Activated CD8-positive, alpha-beta memory T cell treated with anti-CD3 and anti-CD28 coated beads for 1 hour (primary cell): ENCODE results near the gene SEC11A.
"Not testable (repeated sequence)": the region's sequence is repeated elsewhere in the genome, so short reads cannot be mapped to it uniquely, and the experiment has no call there.

ENCODE experiments used
- DNase-seq, 2 donors: peaks; one replicate each; pipeline ENCODE4 v3.0.0-alpha.2; 2020; ENCODE audit warnings: low read depth in 1 of 2; ENCODE audit errors: extremely low read depth in 1 of 2

SEC11A gene

DNA sequence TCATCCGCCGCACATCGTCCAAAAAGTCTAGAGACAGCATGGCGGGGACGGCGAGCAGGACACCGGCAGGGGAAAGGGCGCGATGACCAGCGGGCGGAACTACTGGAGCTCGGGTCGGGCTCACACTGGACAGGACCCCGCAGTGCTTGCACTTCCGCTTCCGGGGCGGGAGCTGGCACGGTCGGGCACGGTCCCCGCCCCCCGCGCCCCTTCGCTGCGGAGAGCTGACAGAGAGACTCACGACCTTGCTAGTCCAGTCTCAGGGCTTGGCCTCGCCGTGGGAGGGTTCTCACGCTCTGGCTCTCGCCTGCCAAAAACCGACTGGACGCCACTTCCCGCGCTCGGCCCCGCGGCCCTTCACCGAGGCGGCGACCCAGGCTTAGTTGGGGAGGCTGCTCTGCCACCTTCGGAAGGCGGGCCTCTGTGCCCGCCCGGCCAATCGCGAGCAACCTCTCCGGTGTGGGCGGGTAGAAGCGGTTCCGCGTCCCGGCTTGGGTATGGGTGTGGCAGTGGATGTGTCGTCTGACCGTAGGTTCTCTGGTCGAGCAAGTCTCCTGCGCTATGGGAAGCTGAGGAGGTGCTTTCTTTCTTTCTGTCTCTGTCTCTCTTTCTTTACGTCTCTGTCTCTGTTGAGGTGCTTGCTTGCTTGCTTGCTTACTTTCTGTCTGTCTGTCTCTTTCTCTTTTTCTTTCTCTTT is at the start of gene SEC11A:
Gene SEC11A (minus strand): TSS at position 104 of the 697 bp plus-strand sequence. CDS start 64 bp downstream, at position 40.
- DNase-seq: peak; percentile 74 to 85

DNA sequence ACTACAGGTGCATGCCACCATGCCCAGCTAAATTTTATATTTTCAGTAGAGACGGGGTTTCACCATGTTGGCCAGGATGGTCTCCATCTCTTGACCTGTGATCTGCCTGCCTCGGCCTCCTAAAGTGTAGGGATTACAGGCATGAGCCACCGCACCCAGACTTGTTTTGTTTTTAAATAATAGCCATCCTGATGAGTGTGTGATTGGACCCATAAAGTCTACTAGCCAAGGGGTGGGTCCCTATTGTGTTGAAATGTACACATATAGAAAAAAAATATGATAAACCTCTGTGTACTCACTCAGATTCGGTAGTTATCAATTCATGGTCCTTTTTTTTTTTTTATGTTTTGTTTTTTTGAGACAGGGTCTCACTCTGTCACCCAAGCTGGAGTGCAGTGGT is 49.7 kb upstream of the SEC11A start:
- no peak for DNase-seq

DNA sequence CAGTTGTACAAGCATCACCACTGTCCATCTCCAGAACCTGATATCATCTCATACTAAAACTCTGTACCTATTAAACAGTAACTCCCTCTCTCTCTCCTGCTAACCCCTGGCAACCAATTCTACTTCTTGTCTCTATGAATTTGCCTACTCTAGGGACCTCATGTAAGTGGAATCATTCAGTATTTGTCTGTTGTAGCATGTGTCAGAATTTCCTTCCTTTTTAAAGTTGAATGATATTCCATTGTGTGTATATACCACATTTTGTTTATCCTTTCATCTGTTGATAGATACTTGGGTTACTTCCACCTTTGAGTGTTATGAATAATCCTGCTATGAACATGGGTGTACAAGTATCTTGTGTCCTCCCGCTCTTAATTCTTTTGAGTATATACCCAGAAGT is 49.0 kb upstream of the SEC11A start:
- DNase-seq: no peak

DNA sequence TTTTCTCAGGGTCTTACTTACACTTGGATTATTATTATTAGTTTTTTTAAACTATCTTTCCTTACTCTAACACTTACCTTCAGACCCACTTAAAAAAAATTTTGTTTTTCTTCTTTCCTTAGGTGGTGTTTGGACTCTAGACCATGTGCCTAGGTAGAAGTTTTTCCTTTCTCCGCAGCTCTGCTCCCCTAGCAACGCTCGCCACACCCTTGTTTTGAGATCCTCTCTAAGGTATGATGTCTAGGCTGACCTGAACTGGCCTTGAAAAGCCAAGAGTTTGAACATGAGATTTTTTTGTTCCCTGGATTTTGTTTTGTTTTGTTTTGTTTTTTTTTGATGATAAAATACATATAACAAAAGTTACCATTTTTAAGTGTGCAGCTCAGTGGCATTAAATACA is 48.6 kb upstream of the SEC11A start:
- no peak for DNase-seq

DNA sequence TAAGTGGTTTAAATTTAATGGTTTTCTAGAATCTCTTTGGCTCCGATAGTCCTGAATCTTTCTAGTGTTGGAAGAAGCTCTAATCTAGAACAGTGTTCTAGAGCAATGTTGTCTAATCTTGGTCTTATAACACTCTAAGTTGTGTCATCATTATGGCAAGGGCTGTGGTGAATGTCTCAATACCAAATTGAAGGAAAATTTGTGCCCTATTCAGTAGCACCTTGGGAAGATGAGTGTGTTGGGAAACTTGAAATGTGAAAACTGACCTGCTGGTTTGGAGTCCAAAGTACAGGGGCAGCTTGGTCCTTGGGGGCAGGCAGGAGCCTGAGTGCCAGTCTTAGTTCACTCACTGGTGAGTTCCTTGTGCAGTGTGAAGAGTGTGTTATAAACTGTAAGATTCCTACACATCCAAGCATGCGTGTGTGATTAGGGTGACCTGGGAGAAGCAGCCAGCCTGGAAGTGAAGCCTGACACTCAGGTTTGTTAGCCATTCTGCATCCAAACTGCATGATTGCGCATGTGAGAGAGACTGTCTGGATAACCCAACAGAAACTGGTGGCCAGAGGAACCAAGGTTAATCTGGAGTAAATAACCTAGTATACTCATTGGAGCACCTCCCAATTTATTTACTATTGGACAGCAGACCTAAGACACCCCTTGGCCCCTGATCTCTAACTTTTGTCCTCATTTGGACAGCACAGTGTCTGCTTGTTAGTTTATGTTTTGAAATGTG is 47.1 kb upstream of the SEC11A start:
- no peak for DNase-seq

DNA sequence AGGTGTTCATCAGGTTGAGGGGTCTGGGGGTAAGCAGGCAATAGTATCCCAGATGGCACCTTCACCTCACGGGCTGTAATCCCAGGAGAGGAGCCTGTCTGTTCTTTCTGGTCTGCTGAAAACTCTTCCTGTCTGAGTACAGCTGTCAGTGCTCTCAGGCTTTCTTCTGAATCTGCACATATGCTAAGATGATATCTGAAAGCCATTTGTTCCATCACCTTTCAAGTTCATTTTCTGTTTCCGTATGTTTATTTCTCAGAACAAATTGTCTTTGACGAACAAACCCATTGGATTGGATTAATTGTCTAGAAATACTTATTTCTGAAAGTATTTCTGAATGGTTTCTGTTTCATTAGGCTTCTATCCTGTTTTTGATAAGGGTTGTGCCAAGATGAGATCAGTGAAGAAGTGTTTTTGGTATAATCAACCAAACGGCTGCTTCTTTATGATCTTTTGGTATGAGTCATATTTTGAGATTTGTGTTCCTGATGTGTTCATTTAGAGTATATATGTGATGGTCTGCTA is 45.7 kb upstream of the SEC11A start:
- no peak for DNase-seq

DNA sequence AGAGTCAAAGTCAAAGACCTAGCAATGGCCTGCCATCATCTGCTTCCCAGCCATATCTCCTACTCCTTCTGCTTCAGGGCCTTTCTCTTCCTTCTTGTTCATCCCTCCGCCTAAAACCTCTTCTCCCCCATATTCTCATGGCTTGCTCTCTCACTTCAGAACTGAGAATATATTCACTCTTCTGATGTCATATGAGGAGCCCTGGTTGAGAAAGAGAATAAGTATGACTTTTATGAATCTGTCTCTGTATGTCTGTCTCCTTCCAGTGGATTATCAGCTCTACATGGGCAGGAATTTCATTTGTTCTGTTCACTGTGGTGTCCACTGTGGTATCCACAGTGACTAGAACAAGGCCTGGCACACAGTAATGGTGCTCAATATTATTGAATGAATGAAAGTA is 44.3 kb upstream of the SEC11A start:
- DNase-seq: no peak

DNA sequence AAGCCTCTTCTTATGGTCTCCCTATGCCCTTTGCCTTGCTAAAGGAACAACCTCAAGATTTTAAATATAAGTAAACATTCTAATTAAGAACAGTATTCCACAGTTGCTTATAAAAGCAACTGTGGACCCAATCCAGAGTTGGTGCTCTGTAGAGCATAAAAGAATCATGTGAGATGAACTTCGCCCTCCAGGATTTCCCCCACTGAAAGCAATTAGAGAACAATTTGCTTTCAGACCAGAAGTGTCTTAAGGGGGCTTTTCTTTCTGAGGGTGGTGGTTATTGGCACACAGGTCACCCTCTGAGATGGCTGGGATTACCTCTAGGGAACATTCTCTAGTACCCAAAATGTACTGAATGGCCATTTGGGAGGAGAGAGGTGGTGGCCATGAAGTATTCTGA is 43.1 kb upstream of the SEC11A start:
- DNase-seq: no peak

DNA sequence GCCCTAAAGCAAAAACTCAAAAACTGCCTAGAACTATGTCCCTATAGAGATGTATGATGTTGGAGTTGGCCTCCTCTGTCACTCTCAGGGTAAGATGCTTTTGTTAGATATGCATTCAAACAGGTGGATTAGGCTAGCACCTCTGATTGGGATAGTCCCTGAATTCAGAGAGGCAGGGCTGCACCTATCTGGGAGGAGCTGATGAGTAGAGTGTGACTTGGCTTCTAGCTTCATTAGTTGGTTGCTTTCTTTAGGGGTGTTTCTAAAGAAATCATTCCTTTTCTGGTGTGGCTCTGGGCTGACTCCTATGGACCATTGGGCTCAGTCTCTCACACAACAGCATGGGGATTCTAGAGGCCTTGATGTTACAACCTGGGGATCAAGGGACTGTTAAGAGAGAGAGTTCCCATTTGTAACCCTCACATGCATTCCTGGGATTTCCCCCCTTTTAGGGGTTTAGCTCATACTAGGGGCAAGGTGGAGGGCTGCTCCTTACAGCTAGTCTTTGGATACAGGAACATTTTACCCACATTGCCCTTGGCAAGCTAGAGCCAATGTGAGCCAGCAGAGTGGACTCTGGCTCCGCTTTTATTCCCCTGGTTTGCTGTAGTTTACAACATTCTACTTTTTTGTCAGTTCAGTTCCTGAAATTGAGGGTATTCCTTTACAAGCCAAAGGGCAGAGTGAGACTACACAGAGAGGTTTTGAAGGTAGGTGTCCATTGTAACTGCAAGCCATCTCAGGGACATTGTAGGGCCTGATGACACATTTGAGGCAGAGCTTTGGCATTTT is 40.0 kb upstream of the SEC11A start:
- no peak for DNase-seq

DNA sequence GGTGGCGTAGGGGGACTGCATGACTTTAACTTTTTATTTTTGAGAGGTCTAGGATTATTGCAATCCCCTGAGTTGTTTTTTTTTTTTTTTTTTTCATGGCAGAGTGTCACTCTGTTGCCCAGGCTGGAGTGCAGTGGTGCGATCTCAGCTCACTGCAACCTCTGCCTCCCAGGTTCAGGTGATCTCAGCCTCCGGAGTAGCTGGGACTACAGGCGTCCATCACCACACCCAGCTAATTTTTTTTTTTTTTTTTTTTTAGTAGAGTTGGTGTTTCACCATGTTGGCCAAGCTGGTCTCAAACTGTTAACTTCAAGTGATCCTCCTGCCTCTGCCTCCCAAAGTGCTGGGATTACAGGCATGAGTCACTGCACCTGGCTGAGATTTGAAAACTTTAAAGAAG is 39.0 kb upstream of the SEC11A start:
- not testable (repeated sequence) for DNase-seq

DNA sequence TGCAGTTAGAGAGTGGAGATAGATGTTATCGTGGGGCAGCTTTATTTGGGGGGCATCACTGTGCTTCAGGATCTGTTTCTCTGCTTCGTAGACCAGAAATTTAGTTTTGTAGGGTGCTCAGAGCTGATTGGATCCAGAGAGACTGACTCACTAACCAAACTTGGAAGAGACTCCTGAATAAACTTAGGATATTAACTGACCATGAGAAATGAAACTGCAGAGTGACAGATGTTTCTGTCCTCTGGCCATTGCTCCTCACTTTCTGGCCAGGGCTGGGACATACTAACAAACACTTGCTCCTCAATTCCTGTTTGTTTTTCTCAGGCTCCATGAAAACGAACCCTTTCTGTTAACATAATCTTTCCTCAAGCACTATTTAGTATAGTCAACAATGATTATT is 36.8 kb upstream of the SEC11A start:
- DNase-seq: no peak

DNA sequence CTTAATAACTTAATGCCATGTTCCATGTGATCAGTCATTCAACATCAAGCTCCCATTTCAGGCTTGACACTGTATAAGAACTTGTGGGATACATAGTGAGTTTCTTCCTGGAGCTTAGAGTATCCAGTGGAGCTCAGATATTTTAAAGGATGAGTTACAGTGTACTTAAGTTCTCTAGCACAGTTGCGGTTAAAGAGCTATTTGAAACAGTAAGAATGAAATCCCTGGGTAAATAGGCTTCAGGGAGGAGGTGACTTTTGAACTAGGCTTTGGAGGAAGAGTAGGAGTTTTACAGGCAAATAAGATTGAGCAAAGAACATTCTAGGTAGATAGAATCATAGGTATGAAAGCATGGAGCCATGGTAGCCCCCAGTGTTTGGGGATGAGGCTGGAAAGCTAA is 36.3 kb upstream of the SEC11A start:
- no peak for DNase-seq

DNA sequence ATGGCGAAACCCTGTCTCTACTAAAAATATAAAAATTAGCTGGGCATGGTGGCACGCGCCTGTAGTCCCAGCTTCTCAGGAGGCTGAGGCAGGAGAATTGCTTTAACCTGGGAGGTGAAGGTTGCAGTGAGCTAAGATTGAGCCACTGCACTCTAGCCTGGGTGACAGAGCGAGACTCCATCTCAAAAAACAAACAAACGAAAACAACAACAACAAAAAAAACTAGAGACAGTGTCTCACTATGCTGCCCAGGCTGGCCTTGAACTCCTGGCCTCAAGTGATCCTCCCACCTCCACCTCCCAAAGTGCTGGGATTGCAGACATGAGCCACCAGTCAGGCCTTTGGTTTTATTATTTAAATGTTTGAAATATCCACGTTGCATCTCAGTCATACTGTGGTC is 35.8 kb upstream of the SEC11A start:
- not testable (repeated sequence) for DNase-seq

DNA sequence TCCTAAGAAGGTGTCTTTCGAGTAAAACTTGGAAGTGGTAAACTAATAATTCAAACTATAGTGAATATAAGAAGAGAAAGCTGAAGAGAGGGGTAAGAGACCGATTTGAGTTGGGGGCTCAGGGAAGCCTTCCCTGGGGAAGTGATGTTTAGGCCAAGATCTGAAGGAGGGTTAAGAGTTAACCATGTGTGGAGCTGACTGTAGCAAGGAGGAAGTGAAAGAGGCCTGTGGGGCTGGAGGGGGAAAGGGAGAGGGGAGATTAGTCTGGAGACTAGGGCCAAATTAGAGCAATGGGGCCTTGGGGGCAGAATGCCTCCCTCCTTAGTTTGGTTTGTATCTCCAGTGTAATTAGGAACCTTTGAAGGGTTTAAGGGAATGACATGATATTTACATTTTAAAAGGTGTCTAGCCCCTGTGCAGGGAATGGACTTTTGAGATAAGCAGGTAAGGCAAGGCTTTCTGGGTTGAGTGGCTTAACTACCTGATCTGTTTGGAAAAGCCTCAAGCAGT is 34.7 kb upstream of the SEC11A start:
- DNase-seq: no peak

DNA sequence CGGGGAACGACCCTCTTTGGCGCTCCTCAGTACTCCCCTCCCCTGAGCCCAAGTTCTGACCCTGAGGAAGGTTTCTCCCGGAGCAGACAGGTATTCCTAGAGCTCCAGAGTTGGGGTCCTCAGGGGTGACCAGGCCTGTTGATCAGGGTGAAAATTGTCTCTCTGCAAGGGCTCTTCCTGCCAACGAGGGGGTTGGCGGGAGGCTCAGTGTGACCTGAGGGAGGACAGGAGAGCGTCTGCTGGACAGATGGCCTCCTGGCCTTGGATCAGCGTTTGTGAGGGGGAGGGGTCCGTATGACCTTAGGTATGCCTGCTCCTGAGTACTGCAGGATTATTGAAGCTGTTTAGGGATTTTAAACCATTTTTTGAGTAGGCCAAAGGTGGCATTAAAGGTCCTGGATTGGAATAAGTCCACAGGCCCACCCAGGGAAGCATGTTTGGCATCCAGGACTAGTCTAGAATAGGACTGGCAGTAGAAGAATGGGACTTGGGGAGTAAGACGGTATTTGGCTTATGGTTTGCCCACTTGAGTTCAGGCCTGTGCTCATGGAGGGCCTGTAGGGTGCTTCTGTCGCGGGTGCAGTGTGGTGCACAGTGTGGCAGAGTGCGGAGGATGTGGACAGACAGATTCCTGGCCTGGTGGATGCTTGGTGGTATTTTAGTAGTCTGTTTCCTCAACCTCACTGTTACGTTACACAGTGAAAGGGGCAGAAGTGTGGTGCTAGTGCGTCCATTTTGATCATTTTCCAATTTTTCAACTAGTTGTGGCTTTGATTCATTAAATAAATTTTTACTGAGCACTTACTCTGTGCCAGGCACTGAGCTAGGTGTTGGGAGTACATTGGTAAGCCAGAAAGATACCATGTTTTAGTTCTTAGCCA is 33.4 kb upstream of the SEC11A start:
- DNase-seq: peak in 1 of 2 donors; percentile 13

DNA sequence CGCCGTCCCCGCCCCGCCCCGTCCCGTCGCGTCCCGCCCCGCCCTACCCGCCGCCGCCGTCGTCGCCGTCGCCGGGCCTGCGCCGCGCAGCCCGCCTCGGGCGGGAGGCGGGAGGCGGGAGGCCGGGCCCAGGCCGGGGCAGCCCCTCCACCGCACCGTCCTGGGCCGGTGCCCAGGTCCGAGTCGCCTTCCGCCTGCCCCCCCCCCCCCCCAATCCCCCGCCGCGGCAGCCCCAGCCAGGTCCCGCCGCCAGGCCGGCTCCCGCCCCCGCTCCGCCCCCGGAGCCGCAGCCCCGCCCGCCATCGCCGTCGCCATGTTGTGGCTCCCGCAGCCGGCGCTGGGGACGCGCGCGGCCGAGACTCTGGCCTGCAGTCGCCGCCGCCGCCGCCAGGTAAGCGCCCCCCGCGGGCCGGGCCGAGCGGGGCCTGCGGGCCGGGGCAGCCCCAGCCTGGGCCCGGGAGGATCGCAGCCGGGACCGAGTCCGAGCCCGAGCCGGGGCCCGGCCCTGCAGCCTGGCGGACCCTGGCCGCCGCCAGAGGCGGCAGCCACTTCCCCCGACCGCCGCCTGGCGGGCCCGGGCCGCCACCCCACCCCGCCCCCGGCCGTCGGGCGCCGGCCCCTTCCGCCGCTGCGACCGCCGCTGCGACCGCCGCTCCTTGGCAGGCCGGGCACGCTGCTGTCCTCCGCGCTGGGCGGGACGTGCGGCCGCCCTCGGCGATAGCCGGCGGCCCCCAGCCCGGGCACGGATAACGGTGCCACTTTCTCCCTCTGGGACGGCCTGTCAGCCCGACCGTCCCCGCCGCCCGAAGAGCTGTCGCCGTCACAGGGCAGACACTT is 32.6 kb upstream of the SEC11A start, which contains the start of gene ZNF592:
Gene ZNF592 (plus strand): TSS at position 319 of the 837 bp plus-strand sequence. CDS start 34,084 bp downstream, outside the sequence.
- DNase-seq: peak; percentile 56 to 78

DNA sequence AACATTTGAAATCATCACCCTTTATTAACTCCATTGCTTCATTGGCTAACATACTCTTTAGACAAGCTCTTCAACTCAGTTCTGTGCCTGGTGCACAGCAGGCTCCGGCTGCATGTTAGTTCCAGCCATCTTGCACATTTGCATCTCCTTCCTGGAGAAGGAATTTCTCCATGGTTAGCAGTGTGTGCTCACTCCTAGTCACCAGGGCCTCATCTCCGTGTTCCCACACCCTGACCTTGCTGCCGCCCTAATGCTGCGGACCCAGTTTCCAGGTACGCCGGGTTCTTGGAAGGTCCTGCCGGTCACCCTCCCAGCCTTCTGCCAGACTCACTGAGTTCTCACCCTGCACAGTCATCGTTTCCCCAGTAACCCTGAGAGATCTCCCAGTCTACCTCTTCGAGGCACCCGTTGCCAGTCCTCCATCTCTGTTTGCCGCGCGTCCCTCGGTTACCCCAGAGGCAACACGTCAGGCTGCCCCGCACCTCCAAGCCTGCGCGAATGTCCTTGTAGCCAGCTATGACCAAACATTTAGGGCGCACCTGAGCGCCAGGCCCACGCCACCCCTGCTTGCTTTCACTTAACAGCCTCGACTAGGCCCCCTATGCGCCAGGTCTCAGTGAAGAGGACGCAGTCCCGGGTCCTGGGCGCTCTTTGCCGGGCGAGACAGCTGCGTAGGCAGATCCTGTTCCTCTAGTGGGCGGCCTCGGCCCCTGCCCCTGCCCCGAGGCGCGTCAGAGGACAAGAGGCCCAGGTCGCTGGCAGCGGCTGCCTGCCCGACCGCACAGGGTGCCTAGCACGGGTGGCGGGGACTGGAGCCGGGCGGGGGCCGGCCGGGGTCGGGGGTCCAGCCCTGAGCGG is 31.7 kb upstream of the SEC11A start:
- peak in 1 of 2 donors; percentile 51 for DNase-seq

DNA sequence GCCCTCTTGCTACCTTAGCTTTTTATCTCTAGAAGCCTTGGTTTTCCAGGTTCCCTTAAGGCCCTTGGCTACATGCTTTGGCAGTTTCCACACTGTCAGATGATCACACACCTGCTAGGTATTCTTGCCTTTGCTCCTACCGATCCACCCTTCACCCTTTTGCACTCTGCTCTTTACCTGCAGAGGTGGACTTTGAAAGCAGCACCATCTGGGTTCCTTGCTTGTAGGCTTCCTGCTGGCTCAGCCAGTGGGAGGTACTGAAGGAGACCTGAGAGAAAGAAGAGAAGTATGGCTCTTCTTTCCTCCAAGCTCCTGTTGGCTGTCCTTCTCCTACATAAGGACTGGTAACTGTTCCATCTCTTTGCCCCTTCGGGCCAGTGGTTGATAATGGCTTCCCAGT is 25.2 kb upstream of the SEC11A start:
- DNase-seq: no peak
